GM21526 (cell line): ENCODE measurements around the gene ATP9A.
A peak's percentile ranks its signal among the peaks of the same experiment; 100 is the strongest.
"Not testable (repeated sequence)": the region's sequence is repeated elsewhere in the genome, so short reads cannot be mapped to it uniquely, and the experiment has no call there.

ENCODE experiments used
- ATAC-seq: cut with Tn5 transposase; IDR thresholded peaks from one replicate; pipeline ENCODE4 v1.9.1; 2021; ENCODE audit warnings: moderate library complexity; ENCODE audit not compliant: unreplicated experiment, low FRiP score

Gene ATP9A

GRCh38 chr20:51660672-51661608, 107.2 kb downstream of the ATP9A start:
- ATAC-seq: no peak

- ATAC-seq: no peak
These were observed 108.6 kb downstream of the ATP9A start for GRCh38 chr20:51659491-51660050.

GRCh38 chr20:51656726-51657260, 111.4 kb downstream of the ATP9A start:
- no peak for ATAC-seq

- not testable (repeated sequence) for ATAC-seq
These were observed 112.1 kb downstream of the ATP9A start for GRCh38 chr20:51656089-51656488.

GRCh38 chr20:51654495-51654894, 113.7 kb downstream of the ATP9A start:
- ATAC-seq: no peak

- ATAC-seq: no peak
These were observed 114.1 kb downstream of the ATP9A start for GRCh38 chr20:51654060-51654459.

- ATAC-seq: no peak
These were observed 115.0 kb downstream of the ATP9A start for GRCh38 chr20:51653226-51653625.

GRCh38 chr20:51651921-51652549, 116.2 kb downstream of the ATP9A start:
- ATAC-seq: no peak

- ATAC-seq: no peak
These were observed 117.5 kb downstream of the ATP9A start for GRCh38 chr20:51650685-51651134.

- no peak for ATAC-seq
These were observed 119.6 kb downstream of the ATP9A start for GRCh38 chr20:51648571-51648947.

- no peak for ATAC-seq
These were observed 120.3 kb downstream of the ATP9A start for GRCh38 chr20:51647674-51648570.

GRCh38 chr20:51643810-51644209, 124.4 kb downstream of the ATP9A start:
- not testable (repeated sequence) for ATAC-seq

- no peak for ATAC-seq
These were observed 124.8 kb downstream of the ATP9A start for GRCh38 chr20:51643390-51643789.

- ATAC-seq: no peak
These were observed 126.3 kb downstream of the ATP9A start for GRCh38 chr20:51641866-51642265.

- no peak for ATAC-seq
These were observed 127.4 kb downstream of the ATP9A start for GRCh38 chr20:51640743-51641142.

- ATAC-seq: peak; percentile 58
These were observed 128.9 kb downstream of the ATP9A start for GRCh38 chr20:51639206-51639832.

- ATAC-seq: no peak
These were observed 130.9 kb downstream of the ATP9A start for GRCh38 chr20:51637241-51637640.

- no peak for ATAC-seq
These were observed 132.1 kb downstream of the ATP9A start for GRCh38 chr20:51636123-51636522.

GRCh38 chr20:51635680-51636079, 132.5 kb downstream of the ATP9A start:
- no peak for ATAC-seq

- ATAC-seq: no peak
These were observed 133.3 kb downstream of the ATP9A start for GRCh38 chr20:51634877-51635276.
